HUES48 (cell line): ENCODE results near the gene CCNT2.
A peak's percentile ranks its signal among the peaks of the same experiment; 100 is the strongest.

Experiments used
- H3K27ac ChIP-seq: one replicate; pipeline ENCODE4 v1.7.0; 2013; ENCODE audit warnings: low read depth, low read length, inconsistent platforms
- H3K27me3 ChIP-seq: 2 replicates; pipeline ENCODE4 v1.6.1; 2013; ENCODE audit warnings: mild to moderate bottlenecking, low read length; ENCODE audit not compliant: control insufficient read depth, insufficient read depth
- H3K36me3 ChIP-seq: 2 replicates; pipeline ENCODE4 v1.6.1; 2013; ENCODE audit warnings: low read length; ENCODE audit not compliant: control insufficient read depth, insufficient read depth
- H3K4me1 ChIP-seq: 2 replicates; pipeline ENCODE4 v1.6.1; 2013; ENCODE audit warnings: mild to moderate bottlenecking, low read length; ENCODE audit not compliant: control insufficient read depth, insufficient read depth
- H3K4me3 ChIP-seq: 2 replicates; pipeline ENCODE4 v1.5.1; 2013; ENCODE audit warnings: mild to moderate bottlenecking, low read depth, low read length
- H3K9ac ChIP-seq: 2 replicates; pipeline ENCODE4 v1.6.1; 2013; ENCODE audit warnings: mild to moderate bottlenecking, low read depth, low read length, moderate library complexity
- H3K9me3 ChIP-seq: 2 replicates; pipeline ENCODE4 v1.6.1; 2013; ENCODE audit warnings: low read length; ENCODE audit not compliant: control insufficient read depth, insufficient read depth

Gene CCNT2

GRCh38 chr2:134918526-134919340, at the start of gene CCNT2:
TSS of gene CCNT2 (plus strand) at chr2:134918822. CDS start at chr2:134918855, 33 bp downstream.
- H3K36me3 ChIP-seq: peaks cover 24% of the 10 kb centered on the region
- H3K27me3 ChIP-seq: no peaks in the 10 kb centered on the region
- H3K4me1 ChIP-seq: peaks cover 25% of the 10 kb centered on the region
- H3K27ac ChIP-seq: peak within 1 kb of the TSS; percentile 99
- H3K9me3 ChIP-seq: no peaks in the 10 kb centered on the region
- peak within 1 kb of the TSS; percentile 100 for H3K4me3 ChIP-seq
- peak within 1 kb of the TSS; percentile 100 for H3K9ac ChIP-seq

- H3K4me1 ChIP-seq: no peaks in the 10 kb centered on the region
- H3K36me3 ChIP-seq: no peaks in the 10 kb centered on the region
- H3K27ac ChIP-seq: no peak overlapping the region
- no peak overlapping the region for H3K4me3 ChIP-seq
- no peaks in the 10 kb centered on the region for H3K27me3 ChIP-seq
- H3K9me3 ChIP-seq: no peaks in the 10 kb centered on the region
- H3K9ac ChIP-seq: no peak overlapping the region
These were observed 48.5 kb upstream of the CCNT2 start for GRCh38 chr2:134869946-134870736.

- Histone ChIP-seq H3K9ac (no peak overlapping the region), H3K4me3 (no peak overlapping the region), H3K4me1 (no peaks in the 10 kb centered on the region), H3K27ac (no peak overlapping the region), H3K27me3 (no peaks in the 10 kb centered on the region), H3K9me3 (no peaks in the 10 kb centered on the region), H3K36me3 (no peaks in the 10 kb centered on the region)
These were observed 45.5 kb upstream of the CCNT2 start for GRCh38 chr2:134873152-134873551.

GRCh38 chr2:134875309-134875708, 43.3 kb upstream of the CCNT2 start:
- H3K27ac ChIP-seq: no peak overlapping the region
- no peaks in the 10 kb centered on the region for H3K9me3 ChIP-seq
- H3K36me3 ChIP-seq: no peaks in the 10 kb centered on the region
- no peaks in the 10 kb centered on the region for H3K4me1 ChIP-seq
- no peak overlapping the region for H3K9ac ChIP-seq
- H3K4me3 ChIP-seq: no peak overlapping the region
- H3K27me3 ChIP-seq: no peaks in the 10 kb centered on the region

GRCh38 chr2:134882773-134883172, 35.8 kb upstream of the CCNT2 start:
- Histone ChIP-seq H3K9me3 (no peaks in the 10 kb centered on the region), H3K27ac (no peak overlapping the region), H3K36me3 (no peaks in the 10 kb centered on the region), H3K9ac (no peak overlapping the region), H3K4me1 (no peaks in the 10 kb centered on the region), H3K27me3 (no peaks in the 10 kb centered on the region), H3K4me3 (no peak overlapping the region)

- Histone ChIP-seq H3K27me3 (no peaks in the 10 kb centered on the region), H3K36me3 (no peaks in the 10 kb centered on the region)
These were observed 34.9 kb upstream of the CCNT2 start for GRCh38 chr2:134883552-134884293.

GRCh38 chr2:134884435-134884834, 34.2 kb upstream of the CCNT2 start:
- no peaks in the 10 kb centered on the region for H3K4me1 ChIP-seq
- H3K27me3 ChIP-seq: no peaks in the 10 kb centered on the region
- H3K36me3 ChIP-seq: no peaks in the 10 kb centered on the region
- no peak overlapping the region for H3K4me3 ChIP-seq
- H3K9me3 ChIP-seq: no peaks in the 10 kb centered on the region
- no peak overlapping the region for H3K27ac ChIP-seq
- H3K9ac ChIP-seq: no peak overlapping the region

More at GRCh38 chr2:134883552-134884293, 34.9 kb upstream of the CCNT2 start:
- H3K27ac ChIP-seq: no peak overlapping the region
- no peak overlapping the region for H3K9ac ChIP-seq
- no peaks in the 10 kb centered on the region for H3K9me3 ChIP-seq
- no peak overlapping the region for H3K4me3 ChIP-seq
- no peaks in the 10 kb centered on the region for H3K4me1 ChIP-seq

GRCh38 chr2:134892282-134893035, 26.2 kb upstream of the CCNT2 start:
- Histone ChIP-seq H3K4me3 (no peak overlapping the region), H3K9me3 (no peaks in the 10 kb centered on the region), H3K9ac (no peak overlapping the region), H3K27ac (no peak overlapping the region), H3K4me1 (no peaks in the 10 kb centered on the region), H3K27me3 (no peaks in the 10 kb centered on the region), H3K36me3 (no peaks in the 10 kb centered on the region)

- no peak overlapping the region for H3K4me3 ChIP-seq
- no peak overlapping the region for H3K9ac ChIP-seq
- H3K27ac ChIP-seq: no peak overlapping the region
- H3K36me3 ChIP-seq: no peaks in the 10 kb centered on the region
- H3K4me1 ChIP-seq: no peaks in the 10 kb centered on the region
- H3K9me3 ChIP-seq: no peaks in the 10 kb centered on the region
- H3K27me3 ChIP-seq: no peaks in the 10 kb centered on the region
These were observed 20.7 kb upstream of the CCNT2 start for GRCh38 chr2:134897932-134898331.

GRCh38 chr2:134899204-134899603, 19.4 kb upstream of the CCNT2 start:
- no peak overlapping the region for H3K9ac ChIP-seq
- H3K27me3 ChIP-seq: no peaks in the 10 kb centered on the region
- no peak overlapping the region for H3K27ac ChIP-seq
- H3K36me3 ChIP-seq: no peaks in the 10 kb centered on the region
- no peaks in the 10 kb centered on the region for H3K9me3 ChIP-seq
- H3K4me1 ChIP-seq: no peaks in the 10 kb centered on the region
- H3K4me3 ChIP-seq: no peak overlapping the region
